Kidney epithelial cell (primary cell): ENCODE measurements around the gene NFATC1. TPM values are rescaled to one million over a fixed set of nuclear protein-coding genes. Genes with fewer than 3 reads are reported as not detected.

Experiments used
- DNase-seq: peaks from one replicate; pipeline ENCODE4 v3.0.0-alpha.2; 2010; ENCODE audit warnings: low read depth
- H3K27me3 ChIP-seq: 2 replicates; pipeline ENCODE4 v1.6.0; 2011; ENCODE audit warnings: low read length; ENCODE audit not compliant: control insufficient read depth, insufficient read depth
- H3K36me3 ChIP-seq: 2 replicates; pipeline ENCODE4 v1.5.1; 2011; ENCODE audit warnings: low read length; ENCODE audit not compliant: control insufficient read depth, insufficient read depth
- H3K4me3 ChIP-seq: 2 replicates; pipeline ENCODE4 v1.5.1; 2011; ENCODE audit warnings: low read depth, mild to moderate bottlenecking, control low read depth, low read length
- CTCF ChIP-seq: IDR thresholded peaks from 2 replicates; pipeline ENCODE4 v1.5.1; 2011; ENCODE audit warnings: mild to moderate bottlenecking, moderate library complexity, low read length, control low read depth, inconsistent platforms; ENCODE audit not compliant: insufficient read depth, poor library complexity, severe bottlenecking
- total RNA-seq: library from RNA; depleted of rRNA; stranded (reverse); fragments of >200 nt; gene quantifications from 2 replicates; pipeline ENCODE4 v1.2.3, GENCODE V29; 2015

NFATC1 gene
- total RNA-seq, 1 donor from 2014 or later = 2.7 TPM

- peaks cover 55% of the 10 kb centered on the region for H3K27me3 ChIP-seq
- no peak for TF ChIP-seq CTCF
- H3K4me3 ChIP-seq = peak overlapping the region; percentile 41
- no peaks in the 10 kb centered on the region for H3K36me3 ChIP-seq
- no peak for DNase-seq
Observed at GRCh38 chr18:79399275-79400081, 3.7 kb downstream of the NFATC1 start.

- H3K36me3 ChIP-seq = no peaks in the 10 kb centered on the region
- H3K4me3 ChIP-seq = peak overlapping the region; percentile 41
- H3K27me3 ChIP-seq = peaks cover 52% of the 10 kb centered on the region
- no peak for TF ChIP-seq CTCF
- DNase-seq = no peak
Observed at GRCh38 chr18:79400091-79400590, 4.4 kb downstream of the NFATC1 start.

GRCh38 chr18:79400591-79401381 lies 5.1 kb downstream of the NFATC1 start:
- H3K4me3 ChIP-seq = peak overlapping the region; percentile 41
- TF ChIP-seq CTCF = no peak
- peaks cover 52% of the 10 kb centered on the region for H3K27me3 ChIP-seq
- H3K36me3 ChIP-seq = no peaks in the 10 kb centered on the region
- no peak for DNase-seq

- Histone ChIP-seq H3K4me3 (no peak overlapping the region), H3K36me3 (no peaks in the 10 kb centered on the region), H3K27me3 (peaks cover 46% of the 10 kb centered on the region)
- DNase-seq = no peak
- TF ChIP-seq CTCF = no peak
Observed at GRCh38 chr18:79401494-79402208, 5.9 kb downstream of the NFATC1 start.

- no peak for DNase-seq
- H3K4me3 ChIP-seq = no peak overlapping the region
- no peak for TF ChIP-seq CTCF
- H3K36me3 ChIP-seq = no peaks in the 10 kb centered on the region
- H3K27me3 ChIP-seq = peaks cover 40% of the 10 kb centered on the region
Observed at GRCh38 chr18:79402209-79402576, 6.5 kb downstream of the NFATC1 start.
